Neural crest cell (in vitro differentiated cells): Measurements from ENCODE around the gene HS3ST6. TPM values are rescaled to one million over a fixed set of nuclear protein-coding genes. Genes with fewer than 3 reads are reported as not detected.
"Not testable (repeated sequence)": the region's sequence is repeated elsewhere in the genome, so short reads cannot be mapped to it uniquely, and the experiment has no call there.

Experiments
- DNase-seq: peaks from one replicate; pipeline ENCODE4 v3.0.0; 2021; ENCODE audit warnings: low read depth, mixed read lengths, low spot score
- H3K27ac Mint-ChIP-seq: one replicate; pipeline ENCODE4 v1.8.0; 2021; ENCODE audit warnings: mild to moderate bottlenecking, mixed read lengths; ENCODE audit not compliant: unreplicated experiment
- H3K27me3 Mint-ChIP-seq: 2 replicates; pipeline ENCODE4 v1.8.0; 2021; ENCODE audit warnings: low read depth, mild to moderate bottlenecking, mixed read lengths
- H3K36me3 Mint-ChIP-seq: 2 replicates; pipeline ENCODE4 v1.8.0; 2021; ENCODE audit warnings: low read depth, mild to moderate bottlenecking, mixed read lengths
- H3K4me1 Mint-ChIP-seq: 2 replicates; pipeline ENCODE4 v1.8.0; 2021; ENCODE audit warnings: mixed read lengths
- H3K4me3 Mint-ChIP-seq: one replicate; pipeline ENCODE4 v1.8.0; 2021; ENCODE audit warnings: mild to moderate bottlenecking, mixed read lengths
- H3K9me3 Mint-ChIP-seq: 2 replicates; pipeline ENCODE4 v1.8.0; 2021; ENCODE audit warnings: mixed read lengths
- total RNA-seq: library from RNA; stranded (reverse); gene quantifications from 2 replicates; pipeline ENCODE4 v1.2.1, GENCODE V29; 2021
- TF ChIP-seq, protein P1 (sequence below): fragments of 200-600 bp; sonication (generic); conservative IDR thresholded peaks from 2 replicates; pipeline ENCODE4 v1.5.0; 2021; ENCODE audit warnings: antibody characterized with exemption, mild to moderate bottlenecking

The HS3ST6 gene
- total RNA-seq, 1 donor from 2014 or later, result not detected

- Mint-ChIP-seq H3K27me3 (peaks cover 15% of the 10 kb centered on the region), H3K4me3 (peak overlapping the region; percentile 92), H3K36me3 (peaks cover 29% of the 10 kb centered on the region), H3K27ac (peak overlapping the region; percentile 96), H3K4me1 (peaks cover 47% of the 10 kb centered on the region), H3K9me3 (no peaks in the 10 kb centered on the region)
- TF ChIP-seq, protein P1, sequence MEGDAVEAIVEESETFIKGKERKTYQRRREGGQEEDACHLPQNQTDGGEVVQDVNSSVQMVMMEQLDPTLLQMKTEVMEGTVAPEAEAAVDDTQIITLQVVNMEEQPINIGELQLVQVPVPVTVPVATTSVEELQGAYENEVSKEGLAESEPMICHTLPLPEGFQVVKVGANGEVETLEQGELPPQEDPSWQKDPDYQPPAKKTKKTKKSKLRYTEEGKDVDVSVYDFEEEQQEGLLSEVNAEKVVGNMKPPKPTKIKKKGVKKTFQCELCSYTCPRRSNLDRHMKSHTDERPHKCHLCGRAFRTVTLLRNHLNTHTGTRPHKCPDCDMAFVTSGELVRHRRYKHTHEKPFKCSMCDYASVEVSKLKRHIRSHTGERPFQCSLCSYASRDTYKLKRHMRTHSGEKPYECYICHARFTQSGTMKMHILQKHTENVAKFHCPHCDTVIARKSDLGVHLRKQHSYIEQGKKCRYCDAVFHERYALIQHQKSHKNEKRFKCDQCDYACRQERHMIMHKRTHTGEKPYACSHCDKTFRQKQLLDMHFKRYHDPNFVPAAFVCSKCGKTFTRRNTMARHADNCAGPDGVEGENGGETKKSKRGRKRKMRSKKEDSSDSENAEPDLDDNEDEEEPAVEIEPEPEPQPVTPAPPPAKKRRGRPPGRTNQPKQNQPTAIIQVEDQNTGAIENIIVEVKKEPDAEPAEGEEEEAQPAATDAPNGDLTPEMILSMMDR, result no peak
- DNase-seq, result no peak
Observed at GRCh38 chr16:1963806-1964505, 45.7 kb upstream of the HS3ST6 start.

GRCh38 chr16:1962161-1963153 lies 44.2 kb upstream of the HS3ST6 start:
- H3K9me3 Mint-ChIP-seq, result not testable (repeated sequence)
- peaks cover 15% of the 10 kb centered on the region for H3K27me3 Mint-ChIP-seq

DNA sequence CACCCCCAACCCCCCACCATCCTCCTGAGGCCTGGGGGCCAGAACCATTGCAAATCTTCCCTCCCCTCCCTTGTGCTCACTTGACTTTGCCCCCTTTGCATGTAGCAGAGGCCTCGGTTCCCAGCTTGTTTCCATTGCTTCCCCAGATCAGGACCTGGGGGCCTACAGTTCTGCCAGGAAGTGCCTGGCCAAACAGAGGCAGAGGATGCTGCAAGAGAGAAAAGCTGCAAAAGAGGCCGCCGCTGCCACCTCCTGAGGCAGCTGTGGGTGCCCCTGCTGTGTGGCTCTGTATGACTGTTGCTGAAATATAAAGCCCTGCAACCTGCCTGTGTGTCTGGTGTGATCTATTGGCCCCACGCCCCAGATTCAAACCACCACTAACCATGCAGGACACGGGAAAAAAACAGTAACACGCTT lies 43.4 kb upstream of the HS3ST6 start:
- Mint-ChIP-seq H3K4me3 (peak overlapping the region; percentile 92), H3K27me3 (peaks cover 15% of the 10 kb centered on the region), H3K27ac (no peak overlapping the region), H3K4me1 (peaks cover 48% of the 10 kb centered on the region), H3K9me3 (no peaks in the 10 kb centered on the region), H3K36me3 (peaks cover 29% of the 10 kb centered on the region)
- no peak for DNase-seq
- TF ChIP-seq, protein P1, result no peak

More at GRCh38 chr16:1962161-1963153, 44.2 kb upstream of the HS3ST6 start:
- Mint-ChIP-seq H3K4me1 (peaks cover 48% of the 10 kb centered on the region), H3K27ac (peak overlapping the region; percentile 96), H3K36me3 (peaks cover 29% of the 10 kb centered on the region), H3K4me3 (peak overlapping the region; percentile 92)
- DNase-seq, result not testable (repeated sequence)

GRCh38 chr16:1960665-1961630 lies 42.7 kb upstream of the HS3ST6 start:
- Mint-ChIP-seq H3K27ac (no peak overlapping the region), H3K4me3 (peak overlapping the region; percentile 90), H3K9me3 (no peaks in the 10 kb centered on the region), H3K4me1 (peaks cover 48% of the 10 kb centered on the region), H3K36me3 (peaks cover 29% of the 10 kb centered on the region), H3K27me3 (peaks cover 15% of the 10 kb centered on the region)
- TF ChIP-seq, protein P1, result no peak
- DNase-seq, result no peak

DNA sequence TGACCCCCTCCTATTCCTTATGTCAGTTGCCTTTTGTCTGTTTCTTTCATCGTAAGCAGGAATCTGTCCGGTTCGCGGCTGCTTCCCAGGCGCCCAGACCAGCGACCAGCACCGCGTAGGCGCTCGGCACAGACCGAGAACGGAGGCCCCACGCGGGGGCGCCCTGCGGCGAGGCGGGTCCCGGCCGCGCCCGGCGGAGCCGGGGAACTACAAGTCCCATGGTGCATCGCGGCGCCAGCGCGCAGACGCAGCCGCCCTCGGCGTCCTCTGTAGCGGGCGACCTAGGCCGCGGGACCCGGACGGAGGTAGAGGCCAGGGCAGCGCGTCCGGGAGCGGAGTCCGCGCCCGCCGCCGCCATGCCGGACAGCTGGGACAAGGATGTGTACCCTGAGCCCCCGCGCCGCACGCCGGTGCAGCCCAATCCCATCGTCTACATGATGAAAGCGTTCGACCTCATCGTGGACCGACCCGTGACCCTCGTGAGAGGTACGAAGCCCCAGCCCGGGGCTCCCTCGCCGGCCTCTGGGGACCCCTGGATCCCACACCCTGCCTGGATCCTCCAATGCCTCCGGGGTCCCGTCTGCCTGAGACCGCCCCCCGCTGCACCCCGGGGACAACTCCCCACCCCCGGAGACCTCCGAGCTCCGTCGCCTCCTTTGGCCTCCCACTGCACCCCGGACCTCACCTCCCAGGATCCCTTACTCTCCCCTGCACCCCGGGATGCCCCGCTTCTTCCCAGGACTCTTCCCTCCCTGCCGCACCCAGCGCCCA lies 41.2 kb upstream of the HS3ST6 start, which contains the start of gene NDUFB10:
NDUFB10 (plus strand) TSS at position 270 of the 771 bp plus-strand sequence; CDS start at position 357, 87 bp downstream.
- peak; percentile 95 for DNase-seq
- Mint-ChIP-seq H3K4me3 (peak within 1 kb of the TSS; percentile 90), H3K27me3 (peaks cover 10% of the 10 kb centered on the region), H3K27ac (peak within 1 kb of the TSS; percentile 93), H3K9me3 (no peaks in the 10 kb centered on the region), H3K4me1 (peaks cover 42% of the 10 kb centered on the region), H3K36me3 (peaks cover 25% of the 10 kb centered on the region)
- TF ChIP-seq, protein P1, result peak; percentile 65
